Measurements from ENCODE around the gene IGSF21. TPM values are rescaled to one million over a fixed set of nuclear protein-coding genes. Genes with fewer than 3 reads are reported as not detected.

IGSF21 gene
- polyA plus RNA-seq, 1 of the 3 experiments (the other 2 are of a cell fraction) = not detected

DNA sequence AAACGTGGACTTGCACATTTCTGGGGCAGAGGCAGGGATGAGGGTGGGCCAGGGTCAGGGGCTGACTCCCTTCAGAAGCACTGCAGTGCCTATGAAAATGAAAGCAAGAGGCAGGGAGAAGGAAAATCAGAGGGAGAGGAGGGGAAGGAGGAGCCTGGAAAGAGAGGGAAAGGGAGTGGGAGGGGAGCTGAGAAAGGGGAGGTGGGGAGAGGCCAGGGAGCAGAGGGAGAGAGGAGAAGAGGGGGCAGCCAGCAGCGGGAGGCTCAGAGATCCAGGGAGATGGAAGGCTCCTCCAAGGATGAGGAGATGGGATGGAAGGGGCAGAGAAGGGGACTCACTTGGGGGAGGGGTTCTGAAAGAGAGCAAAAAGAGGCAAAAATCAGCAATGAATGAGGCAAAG lies 276.9 kb downstream of the IGSF21 start:
- Histone ChIP-seq H4K20me1 (ENCODE audit: insufficient read depth) (no peaks in the 10 kb centered on the region), H3K4me3 (ENCODE audit: low read depth in 2 of 2, low read length in 1 of 2) (no peak overlapping the region), H3K4me1 (ENCODE audit: control insufficient read depth in 1 of 2, insufficient read depth in 2 of 2, low read depth in 1 of 2, low read length in 1 of 2) (no peaks in the 10 kb centered on the region), H3K9me3 (no peaks in the 10 kb centered on the region), H2AFZ (ENCODE audit: low read depth) (no peak overlapping the region), H3K27me3 (ENCODE audit: insufficient read depth) (no peaks in the 10 kb centered on the region), H3K36me3 (replicated peaks in 1 of 2; ENCODE audit: control insufficient read depth in 1 of 2, insufficient read depth in 2 of 2, low read length in 1 of 2) (no peaks in the 10 kb centered on the region), H3K27ac (ENCODE audit: low read depth in 2 of 2, low read length in 1 of 2) (no peak overlapping the region), H3K79me2 (ENCODE audit: insufficient read depth) (no peaks in the 10 kb centered on the region), H3K9me2 (no peaks in the 10 kb centered on the region), H3F3A (replicated peaks; ENCODE audit: insufficient read depth) (no peaks in the 10 kb centered on the region), H3K4me2 (no peak overlapping the region), H3K9ac (no peak overlapping the region)
- POLR2A ChIA-PET = no interaction called here
- 3% methylated on average over 2 of the region's 2 CpGs for WGBS (ENCODE audit: low lambda C conversion rate)
- TF ChIP-seq MXI1 (IDR thresholded peaks at IDR 0.05; ENCODE audit: low read depth, low read length) = no peak
- no peak for DNase-seq
- CTCF ChIA-PET = no interaction called here

DNA sequence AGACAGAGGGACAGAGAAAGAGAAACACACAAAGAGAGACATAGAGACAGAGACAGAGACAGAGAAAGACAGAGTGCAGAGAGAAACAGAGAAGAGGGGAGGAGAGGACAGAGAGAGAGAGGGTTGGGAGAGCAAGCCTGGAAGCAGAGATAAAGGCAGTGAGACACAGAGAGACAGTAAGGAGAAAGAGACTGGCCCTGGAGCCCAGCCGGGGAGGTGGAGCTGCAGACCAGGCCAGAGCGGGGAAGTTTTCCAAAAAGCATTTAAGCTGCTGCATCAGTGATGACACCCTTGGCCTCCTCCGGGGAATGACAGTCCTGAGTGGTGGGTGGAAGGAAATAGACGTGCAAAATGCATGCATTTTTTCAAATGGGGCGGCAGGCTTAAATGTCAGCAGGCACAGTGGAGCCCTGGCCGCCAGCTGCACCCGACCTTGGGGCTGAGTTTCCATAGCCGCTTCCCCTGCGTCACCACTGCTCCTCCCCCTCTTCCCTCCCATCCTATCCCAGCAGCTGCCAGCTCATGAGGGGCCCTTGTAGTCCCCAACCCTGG lies 277.7 kb downstream of the IGSF21 start:
- ChIA-PET CTCF (interaction anchor here (1.2 to 1.5 kb wide), 2 partner anchors 9 to 14 kb away, joined by 4 to 5 read pairs; no protein-coding TSS in a partner anchor), POLR2A (no interaction called here)
- Histone ChIP-seq H4K20me1 (ENCODE audit: insufficient read depth) (no peaks in the 10 kb centered on the region), H3K9me2 (no peaks in the 10 kb centered on the region), H3K79me2 (ENCODE audit: insufficient read depth) (no peaks in the 10 kb centered on the region), H3K36me3 (replicated peaks in 1 of 2; ENCODE audit: control insufficient read depth in 1 of 2, insufficient read depth in 2 of 2, low read length in 1 of 2) (no peaks in the 10 kb centered on the region), H3K9ac (no peak overlapping the region), H3K27me3 (ENCODE audit: insufficient read depth) (no peaks in the 10 kb centered on the region), H3F3A (replicated peaks; ENCODE audit: insufficient read depth) (no peaks in the 10 kb centered on the region), H3K9me3 (no peaks in the 10 kb centered on the region), H3K27ac (ENCODE audit: low read depth in 2 of 2, low read length in 1 of 2) (no peak overlapping the region), H3K4me2 (no peak overlapping the region), H3K4me1 (ENCODE audit: control insufficient read depth in 1 of 2, insufficient read depth in 2 of 2, low read depth in 1 of 2, low read length in 1 of 2) (no peaks in the 10 kb centered on the region), H2AFZ (ENCODE audit: low read depth) (no peak overlapping the region), H3K4me3 (ENCODE audit: low read depth in 2 of 2, low read length in 1 of 2) (no peak overlapping the region)
- no peak for TF ChIP-seq NFIC (IDR thresholded peaks at IDR 0.05; ENCODE audit: borderline replicate concordance)
- TF ChIP-seq ELF1 (IDR thresholded peaks at IDR 0.05) = no peak
- TF ChIP-seq JUND (IDR thresholded peaks at IDR 0.05) = no peak
- no peak for TF ChIP-seq RCOR1 (IDR thresholded peaks at IDR 0.05; ENCODE audit: low read length)
- no peak for TF ChIP-seq RXRA (IDR thresholded peaks at IDR 0.05; ENCODE audit: borderline replicate concordance, low read depth)
- TF ChIP-seq, protein P1, sequence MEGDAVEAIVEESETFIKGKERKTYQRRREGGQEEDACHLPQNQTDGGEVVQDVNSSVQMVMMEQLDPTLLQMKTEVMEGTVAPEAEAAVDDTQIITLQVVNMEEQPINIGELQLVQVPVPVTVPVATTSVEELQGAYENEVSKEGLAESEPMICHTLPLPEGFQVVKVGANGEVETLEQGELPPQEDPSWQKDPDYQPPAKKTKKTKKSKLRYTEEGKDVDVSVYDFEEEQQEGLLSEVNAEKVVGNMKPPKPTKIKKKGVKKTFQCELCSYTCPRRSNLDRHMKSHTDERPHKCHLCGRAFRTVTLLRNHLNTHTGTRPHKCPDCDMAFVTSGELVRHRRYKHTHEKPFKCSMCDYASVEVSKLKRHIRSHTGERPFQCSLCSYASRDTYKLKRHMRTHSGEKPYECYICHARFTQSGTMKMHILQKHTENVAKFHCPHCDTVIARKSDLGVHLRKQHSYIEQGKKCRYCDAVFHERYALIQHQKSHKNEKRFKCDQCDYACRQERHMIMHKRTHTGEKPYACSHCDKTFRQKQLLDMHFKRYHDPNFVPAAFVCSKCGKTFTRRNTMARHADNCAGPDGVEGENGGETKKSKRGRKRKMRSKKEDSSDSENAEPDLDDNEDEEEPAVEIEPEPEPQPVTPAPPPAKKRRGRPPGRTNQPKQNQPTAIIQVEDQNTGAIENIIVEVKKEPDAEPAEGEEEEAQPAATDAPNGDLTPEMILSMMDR (IDR thresholded peaks at IDR 0.05) = no peak
- no peak for TF ChIP-seq NRF1 (IDR thresholded peaks at IDR 0.05; ENCODE audit: low read depth, low read length)
- TF ChIP-seq TAF1 (IDR thresholded peaks at IDR 0.05; ENCODE audit: borderline replicate concordance, low read depth, low read length) = no peak
- no peak for TF ChIP-seq CHD2 (IDR thresholded peaks at IDR 0.05; ENCODE audit: low read length, partially characterized antibody)
- no peak for TF ChIP-seq SMC3 (IDR thresholded peaks at IDR 0.05; ENCODE audit: low read depth, low read length)
- TF ChIP-seq POLR2AphosphoS5 (IDR thresholded peaks at IDR 0.05; ENCODE audit: low read depth, low read length) = no peak
- TF ChIP-seq, protein P2, sequence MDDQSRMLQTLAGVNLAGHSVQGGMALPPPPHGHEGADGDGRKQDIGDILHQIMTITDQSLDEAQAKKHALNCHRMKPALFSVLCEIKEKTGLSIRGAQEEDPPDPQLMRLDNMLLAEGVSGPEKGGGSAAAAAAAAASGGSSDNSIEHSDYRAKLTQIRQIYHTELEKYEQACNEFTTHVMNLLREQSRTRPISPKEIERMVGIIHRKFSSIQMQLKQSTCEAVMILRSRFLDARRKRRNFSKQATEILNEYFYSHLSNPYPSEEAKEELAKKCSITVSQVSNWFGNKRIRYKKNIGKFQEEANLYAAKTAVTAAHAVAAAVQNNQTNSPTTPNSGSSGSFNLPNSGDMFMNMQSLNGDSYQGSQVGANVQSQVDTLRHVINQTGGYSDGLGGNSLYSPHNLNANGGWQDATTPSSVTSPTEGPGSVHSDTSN (IDR thresholded peaks at IDR 0.05) = no peak
- TF ChIP-seq, protein P3, sequence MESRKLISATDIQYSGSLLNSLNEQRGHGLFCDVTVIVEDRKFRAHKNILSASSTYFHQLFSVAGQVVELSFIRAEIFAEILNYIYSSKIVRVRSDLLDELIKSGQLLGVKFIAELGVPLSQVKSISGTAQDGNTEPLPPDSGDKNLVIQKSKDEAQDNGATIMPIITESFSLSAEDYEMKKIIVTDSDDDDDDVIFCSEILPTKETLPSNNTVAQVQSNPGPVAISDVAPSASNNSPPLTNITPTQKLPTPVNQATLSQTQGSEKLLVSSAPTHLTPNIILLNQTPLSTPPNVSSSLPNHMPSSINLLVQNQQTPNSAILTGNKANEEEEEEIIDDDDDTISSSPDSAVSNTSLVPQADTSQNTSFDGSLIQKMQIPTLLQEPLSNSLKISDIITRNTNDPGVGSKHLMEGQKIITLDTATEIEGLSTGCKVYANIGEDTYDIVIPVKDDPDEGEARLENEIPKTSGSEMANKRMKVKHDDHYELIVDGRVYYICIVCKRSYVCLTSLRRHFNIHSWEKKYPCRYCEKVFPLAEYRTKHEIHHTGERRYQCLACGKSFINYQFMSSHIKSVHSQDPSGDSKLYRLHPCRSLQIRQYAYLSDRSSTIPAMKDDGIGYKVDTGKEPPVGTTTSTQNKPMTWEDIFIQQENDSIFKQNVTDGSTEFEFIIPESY (IDR thresholded peaks at IDR 0.05; ENCODE audit: borderline replicate concordance, low read depth) = no peak
- no peak for TF ChIP-seq RAD21 (IDR thresholded peaks at IDR 0.05; ENCODE audit: low read length)
- TF ChIP-seq TCF12 (IDR thresholded peaks at IDR 0.05) = no peak
- no peak for TF ChIP-seq GATA2 (CRISPR knock-in tag; IDR thresholded peaks at IDR 0.05)
- TF ChIP-seq, protein P4, sequence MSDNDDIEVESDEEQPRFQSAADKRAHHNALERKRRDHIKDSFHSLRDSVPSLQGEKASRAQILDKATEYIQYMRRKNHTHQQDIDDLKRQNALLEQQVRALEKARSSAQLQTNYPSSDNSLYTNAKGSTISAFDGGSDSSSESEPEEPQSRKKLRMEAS (IDR thresholded peaks at IDR 0.05; ENCODE audit: low read depth) = no peak
- TF ChIP-seq, protein P5, sequence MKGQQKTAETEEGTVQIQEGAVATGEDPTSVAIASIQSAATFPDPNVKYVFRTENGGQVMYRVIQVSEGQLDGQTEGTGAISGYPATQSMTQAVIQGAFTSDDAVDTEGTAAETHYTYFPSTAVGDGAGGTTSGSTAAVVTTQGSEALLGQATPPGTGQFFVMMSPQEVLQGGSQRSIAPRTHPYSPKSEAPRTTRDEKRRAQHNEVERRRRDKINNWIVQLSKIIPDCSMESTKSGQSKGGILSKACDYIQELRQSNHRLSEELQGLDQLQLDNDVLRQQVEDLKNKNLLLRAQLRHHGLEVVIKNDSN (IDR thresholded peaks at IDR 0.05; ENCODE audit: borderline replicate concordance, low read depth) = no peak
- TF ChIP-seq, protein P6, sequence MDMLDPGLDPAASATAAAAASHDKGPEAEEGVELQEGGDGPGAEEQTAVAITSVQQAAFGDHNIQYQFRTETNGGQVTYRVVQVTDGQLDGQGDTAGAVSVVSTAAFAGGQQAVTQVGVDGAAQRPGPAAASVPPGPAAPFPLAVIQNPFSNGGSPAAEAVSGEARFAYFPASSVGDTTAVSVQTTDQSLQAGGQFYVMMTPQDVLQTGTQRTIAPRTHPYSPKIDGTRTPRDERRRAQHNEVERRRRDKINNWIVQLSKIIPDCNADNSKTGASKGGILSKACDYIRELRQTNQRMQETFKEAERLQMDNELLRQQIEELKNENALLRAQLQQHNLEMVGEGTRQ (IDR thresholded peaks at IDR 0.05; ENCODE audit: borderline replicate concordance, low read depth, low read length) = no peak
- no peak for TF ChIP-seq TEAD4 (IDR thresholded peaks at IDR 0.05; ENCODE audit: borderline replicate concordance, insufficient read depth)
- no peak for DNase-seq
- WGBS (ENCODE audit: low lambda C conversion rate) = 46% methylated on average over 9 of the region's 9 CpGs
